AG08396 (cell line): Measurements from ENCODE around the gene UBC.
"Not testable (repeated sequence)": the region's sequence is repeated elsewhere in the genome, so short reads cannot be mapped to it uniquely, and the experiment has no call there.

ENCODE experiments used
- DNase-seq: peaks from one replicate; pipeline ENCODE4 v3.0.0; 2012; ENCODE audit warnings: low spot score, mixed read lengths

Gene UBC

DNA sequence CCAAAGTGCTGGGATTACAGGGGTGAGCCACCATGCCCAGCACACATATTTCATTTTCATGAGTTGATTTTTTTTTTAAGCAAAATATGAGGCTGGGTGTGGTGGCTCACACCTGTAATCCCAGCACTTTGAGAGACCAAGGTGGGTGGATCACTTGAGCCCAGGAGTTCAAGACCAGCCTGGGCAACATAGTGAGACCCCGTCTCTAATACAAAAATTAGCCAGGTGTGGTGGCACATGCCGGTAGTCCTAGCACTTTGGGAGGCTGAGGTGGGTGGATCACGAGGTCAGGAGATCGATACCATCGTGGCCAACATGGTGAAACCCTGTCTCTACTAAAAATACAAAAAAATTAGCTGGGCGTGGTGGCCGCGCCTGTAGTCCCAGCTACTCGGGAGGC lies 17.1 kb upstream of the UBC start:
- not testable (repeated sequence) for DNase-seq

DNA sequence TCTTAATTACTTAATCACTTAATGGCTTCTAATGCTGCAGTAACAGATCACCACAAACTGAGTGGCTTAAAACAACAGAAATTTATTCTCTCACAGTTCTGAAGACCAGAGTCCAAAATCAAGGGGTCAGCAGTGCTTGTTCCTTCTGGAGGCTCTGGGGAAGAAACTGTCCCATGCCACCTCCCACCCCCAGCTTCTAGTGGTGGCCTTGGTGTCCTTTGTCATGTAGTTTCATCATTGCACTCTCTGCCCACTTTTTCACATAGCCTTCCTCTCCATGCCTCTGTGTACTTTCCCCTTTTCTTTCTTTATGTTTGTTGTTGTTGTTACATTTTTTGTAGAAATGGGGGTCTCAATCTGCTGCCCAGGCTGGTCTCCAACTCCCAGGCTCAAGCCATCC lies 16.1 kb upstream of the UBC start:
- DNase-seq, result no peak

DNA sequence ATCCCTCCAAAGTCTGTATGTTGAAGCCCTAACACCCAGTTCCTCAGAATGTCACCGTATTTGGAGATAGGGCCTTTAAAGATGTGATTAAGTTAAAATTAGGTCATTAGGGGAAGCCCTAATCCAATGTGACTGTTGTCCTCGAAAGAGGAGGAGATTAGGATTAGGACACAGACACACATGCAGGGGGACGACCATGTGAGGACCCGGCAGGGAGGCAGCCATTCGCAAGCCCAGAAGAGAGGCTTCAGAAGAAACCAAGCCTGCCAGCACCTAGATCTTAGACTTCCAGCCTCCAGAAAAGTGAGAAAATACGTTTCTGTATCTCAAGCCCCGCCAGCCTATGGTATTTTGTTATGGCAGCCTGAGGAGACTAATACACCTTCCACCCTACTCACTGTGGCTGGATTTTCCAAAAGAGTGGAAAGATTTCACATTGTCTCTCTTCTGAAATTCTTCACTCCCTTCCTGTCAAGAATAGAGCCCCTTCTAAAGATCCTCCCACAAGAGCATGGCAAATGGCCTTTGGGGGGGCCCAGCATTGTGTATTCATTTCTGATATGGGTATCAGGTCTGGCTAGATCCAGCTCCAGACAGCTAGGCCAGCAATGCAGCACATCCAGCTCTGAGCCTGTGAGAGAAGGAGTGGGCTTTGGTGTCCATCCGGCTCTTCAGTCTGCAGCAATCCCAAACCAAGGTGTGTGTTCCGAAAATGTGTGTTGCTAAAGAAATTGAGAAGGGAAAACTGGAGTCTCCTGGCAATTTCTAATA lies 15.4 kb upstream of the UBC start:
- DNase-seq, result no peak

DNA sequence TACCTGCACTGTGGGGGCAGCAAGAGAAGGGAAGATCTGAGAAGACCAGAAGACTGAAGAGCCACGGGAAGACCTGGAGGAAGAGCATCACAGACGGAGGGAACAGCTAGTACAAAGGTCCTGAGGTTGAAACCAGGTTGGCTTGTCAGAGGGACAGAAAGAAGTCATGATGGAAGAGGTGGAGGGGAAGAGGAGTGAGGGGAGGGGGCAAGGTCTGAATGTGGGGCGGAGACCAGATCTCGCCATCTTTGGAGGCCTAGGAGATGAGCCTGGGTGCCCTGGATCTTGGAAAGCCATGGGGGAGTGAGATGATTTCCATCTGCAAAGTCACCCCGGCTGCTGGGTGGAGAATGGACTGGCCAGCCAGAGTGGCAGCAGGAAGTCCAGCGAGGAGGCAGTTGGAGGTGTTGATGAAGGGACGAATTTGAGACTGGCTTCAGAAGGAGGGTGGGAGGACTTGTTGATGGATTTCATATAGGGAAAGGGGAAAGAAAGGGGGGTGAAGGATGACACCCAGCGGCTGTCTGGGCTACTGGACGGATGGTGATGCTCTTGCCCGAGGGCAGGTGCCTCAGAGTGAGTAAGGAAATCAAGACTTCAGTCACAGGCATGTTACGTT lies 14.6 kb upstream of the UBC start:
- DNase-seq, result no peak

DNA sequence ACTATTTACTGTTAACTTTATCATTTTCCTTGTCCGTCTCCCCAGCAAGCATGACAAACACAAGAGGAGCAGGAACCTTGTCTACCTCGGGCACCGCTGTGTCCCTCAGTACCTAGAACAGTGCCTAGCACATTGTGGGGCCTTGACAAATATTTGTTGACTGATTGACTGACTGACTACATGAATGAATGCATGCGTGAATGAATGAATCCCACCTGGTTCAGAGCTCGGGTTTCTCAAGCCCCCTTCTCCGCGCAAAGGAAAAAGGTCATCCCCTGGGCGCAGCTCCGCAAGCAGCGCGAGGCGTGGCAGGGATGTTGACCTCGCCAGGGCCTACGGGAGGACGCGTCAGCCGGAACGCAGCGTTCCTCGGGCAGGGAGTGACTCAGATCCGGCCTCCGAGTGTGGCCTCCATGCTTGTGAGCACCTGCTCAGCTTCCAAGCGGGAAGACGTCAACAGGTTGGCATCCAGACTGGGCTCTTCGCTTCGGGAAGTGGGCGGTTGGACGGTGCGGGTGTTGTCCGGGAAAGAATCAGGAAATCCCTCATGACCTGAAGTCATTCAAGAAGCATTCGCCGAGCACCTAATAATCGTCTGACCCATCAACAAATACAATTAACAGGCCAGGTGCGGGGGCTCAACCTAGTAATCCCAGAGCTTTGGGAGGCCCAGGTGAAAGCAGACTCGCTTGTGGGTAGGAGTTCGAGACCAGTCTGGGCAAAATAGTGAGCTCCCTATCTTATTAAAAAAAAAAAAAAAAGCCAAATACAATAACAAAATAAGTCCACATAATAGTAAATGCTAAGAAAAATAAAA lies 13.9 kb upstream of the UBC start:
- DNase-seq, result peak; percentile 56

DNA sequence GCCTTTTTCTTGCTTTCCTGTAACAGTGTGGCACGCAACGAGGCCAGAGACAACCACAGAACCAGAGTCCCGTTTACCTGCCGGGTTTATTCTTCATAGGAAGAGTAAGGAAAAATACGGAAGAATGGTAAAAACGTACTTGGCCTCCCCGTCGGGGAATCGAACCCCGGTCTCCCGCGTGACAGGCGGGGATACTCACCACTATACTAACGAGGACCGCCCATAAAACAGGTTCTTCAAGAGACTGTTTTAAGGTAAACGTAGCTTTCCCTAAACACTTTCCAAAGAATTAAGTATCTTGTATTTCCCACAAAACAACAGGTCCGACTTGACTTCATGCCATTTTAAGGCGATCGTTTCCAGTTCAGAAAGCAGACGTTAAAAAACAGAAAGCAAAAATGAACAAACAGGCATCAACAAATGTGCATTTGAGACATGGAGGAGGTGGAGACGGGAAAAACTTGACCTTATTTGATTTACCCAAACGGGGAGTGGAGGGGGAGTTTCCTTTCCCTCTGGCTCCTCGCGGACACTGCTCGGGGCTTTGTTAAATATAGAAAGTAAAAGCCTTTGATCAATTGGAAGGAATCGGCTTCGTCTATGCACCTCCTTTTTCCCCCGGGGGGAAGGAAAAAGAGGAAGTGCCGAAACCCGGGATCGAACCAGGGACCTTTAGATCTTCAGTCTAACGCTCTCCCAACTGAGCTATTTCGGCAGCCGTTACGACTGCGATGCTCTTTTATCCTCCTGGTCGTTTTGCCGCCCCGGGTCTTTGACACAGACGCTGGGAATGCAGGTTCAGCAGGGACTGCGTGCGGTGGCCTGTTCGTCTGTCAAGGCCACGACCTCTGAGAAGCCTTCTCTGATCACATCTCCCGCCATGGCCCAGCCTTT lies 13.0 kb upstream of the UBC start:
- peak; percentile 81 for DNase-seq

DNA sequence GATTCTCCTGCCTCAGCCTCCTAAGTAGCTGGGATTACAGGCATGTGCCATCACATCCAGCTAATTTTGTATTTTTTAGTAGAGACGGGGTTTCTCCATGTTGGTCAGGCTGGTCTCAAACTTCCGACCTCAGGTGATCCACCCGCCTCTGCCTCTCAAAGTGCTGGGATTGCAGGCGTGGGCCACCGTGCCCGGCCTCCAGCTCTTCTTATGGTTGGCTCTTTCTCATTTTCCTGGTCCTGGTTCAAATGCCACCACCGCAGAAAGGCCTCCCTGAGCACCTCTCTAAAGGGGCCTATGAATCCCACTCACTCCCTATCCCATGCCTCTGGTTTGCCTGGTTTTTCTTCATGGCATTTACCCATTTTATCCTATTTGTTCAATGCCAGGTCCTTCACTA lies 11.3 kb upstream of the UBC start:
- not testable (repeated sequence) for DNase-seq

DNA sequence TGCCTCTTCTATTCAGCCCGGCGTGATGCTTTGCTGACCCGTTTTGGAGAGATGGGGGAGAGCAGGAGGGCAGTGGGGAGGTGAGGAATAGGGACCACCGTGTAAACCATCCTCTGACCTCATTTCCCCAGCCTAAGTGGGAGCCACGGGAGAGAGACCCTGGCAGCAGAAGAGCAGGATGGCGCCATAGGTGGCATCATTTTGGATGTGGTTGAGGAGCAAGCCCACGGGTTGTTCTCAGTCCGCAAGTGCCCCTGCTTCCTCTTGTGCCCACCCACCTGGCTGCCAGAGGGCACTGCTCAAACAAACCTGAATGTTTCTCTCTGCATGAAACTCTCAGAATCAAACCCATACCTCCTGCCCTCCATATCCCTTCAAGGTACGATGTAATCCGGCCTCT lies 10.7 kb upstream of the UBC start:
- DNase-seq, result no peak

DNA sequence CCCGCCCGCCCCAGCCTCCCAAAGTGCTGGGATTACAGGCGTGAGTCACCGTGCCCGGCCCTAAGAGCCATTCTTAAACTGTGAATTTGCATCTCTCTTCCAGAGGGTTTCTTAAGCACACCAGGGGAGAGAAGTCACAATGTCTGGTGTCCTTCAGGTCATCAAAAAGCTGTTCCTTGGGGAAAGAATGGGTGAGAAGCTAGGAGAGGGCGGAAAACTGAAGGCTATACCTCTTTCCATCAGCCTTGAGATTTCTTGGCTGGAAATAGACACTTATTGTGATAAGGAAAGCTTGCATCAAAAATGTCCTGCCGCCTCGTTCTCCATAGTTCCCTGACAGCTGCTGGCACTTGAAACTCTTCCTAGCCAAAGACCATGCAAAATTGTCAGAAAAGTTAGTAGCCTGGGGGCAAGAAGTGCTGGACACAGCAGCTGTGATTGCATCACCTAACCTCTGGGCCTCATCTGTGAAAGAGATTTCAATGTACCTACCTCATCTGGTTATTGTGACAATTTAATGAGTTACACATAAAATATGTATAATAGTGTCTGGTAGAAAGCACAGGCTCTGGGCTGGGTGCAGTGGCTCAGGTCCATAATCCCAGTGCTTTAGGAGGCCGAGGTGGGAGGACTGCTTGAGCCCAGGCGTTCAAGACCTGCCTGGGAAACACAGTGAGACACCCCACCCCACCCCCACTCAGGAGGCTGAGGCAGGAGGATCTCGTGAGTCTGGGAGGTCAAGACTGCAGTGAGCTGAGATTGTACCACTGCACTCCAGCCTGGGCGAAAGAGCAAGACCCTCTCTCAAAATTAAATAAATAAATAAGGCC lies 9.7 kb upstream of the UBC start:
- no peak for DNase-seq

DNA sequence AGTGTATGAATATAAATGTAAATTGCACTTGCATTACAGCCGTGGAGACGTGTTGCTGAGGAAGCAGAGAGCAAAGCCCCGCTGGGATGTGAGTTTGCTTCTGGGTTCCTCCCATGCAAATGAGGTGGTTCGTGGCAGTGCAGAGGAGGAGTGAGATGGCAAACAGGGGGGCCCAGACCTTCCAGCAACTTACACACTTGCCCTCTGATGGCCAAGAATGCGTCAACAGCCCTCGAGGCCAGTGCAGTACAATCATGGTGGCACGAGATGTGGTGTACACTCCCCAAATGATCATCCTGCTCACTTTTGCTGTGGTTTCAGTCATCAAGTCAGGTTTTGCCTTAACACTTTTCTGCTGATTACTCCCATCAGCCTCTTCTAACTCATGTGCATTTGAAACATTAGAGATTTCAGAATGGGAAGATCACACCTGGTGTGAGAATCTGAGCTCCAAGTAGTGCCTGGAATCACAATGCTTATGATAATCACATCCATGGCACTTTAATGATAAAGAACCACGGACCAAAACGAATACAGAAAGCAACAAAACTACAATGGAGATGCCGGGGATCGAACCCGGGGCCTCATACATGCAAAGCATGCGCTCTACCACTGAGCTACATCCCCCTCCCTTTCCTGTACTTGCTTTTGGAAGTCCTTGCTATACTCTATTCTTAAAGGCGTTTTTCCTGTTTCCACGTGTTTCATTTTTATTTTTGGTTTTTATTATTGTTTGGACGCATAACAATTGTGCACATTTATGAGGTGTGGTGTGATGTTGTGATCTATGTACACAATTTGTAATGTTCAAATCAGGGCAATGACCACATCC lies 7.0 kb upstream of the UBC start:
- peak; percentile 28 for DNase-seq

DNA sequence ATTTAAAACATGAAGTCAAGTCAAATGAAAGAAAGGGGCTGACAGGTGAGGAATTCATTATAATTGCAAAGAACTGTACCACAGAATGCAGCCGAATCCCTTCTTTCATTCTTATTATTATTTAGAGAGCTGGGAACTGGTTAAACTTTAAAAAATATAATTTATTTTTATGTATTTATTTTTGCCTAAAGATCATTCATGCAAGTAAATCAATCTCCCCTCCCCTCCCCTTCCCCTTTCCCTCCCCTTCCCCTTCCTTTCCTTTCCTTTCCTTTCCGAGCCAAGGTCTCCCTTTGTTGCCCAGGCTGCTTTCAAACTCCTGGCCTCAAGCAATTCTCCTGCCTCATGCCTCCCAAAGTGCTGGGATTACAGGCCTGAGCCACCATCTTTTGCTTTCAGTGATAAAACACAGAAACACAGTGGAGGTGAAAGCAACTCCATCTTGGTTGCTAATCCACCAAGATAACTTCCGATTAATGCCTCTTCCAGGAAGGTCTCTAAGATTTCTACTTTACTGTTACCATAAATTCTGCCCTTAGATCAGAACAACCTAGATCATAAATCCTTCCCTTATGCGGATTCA lies 6.0 kb upstream of the UBC start:
- DNase-seq, result no peak

DNA sequence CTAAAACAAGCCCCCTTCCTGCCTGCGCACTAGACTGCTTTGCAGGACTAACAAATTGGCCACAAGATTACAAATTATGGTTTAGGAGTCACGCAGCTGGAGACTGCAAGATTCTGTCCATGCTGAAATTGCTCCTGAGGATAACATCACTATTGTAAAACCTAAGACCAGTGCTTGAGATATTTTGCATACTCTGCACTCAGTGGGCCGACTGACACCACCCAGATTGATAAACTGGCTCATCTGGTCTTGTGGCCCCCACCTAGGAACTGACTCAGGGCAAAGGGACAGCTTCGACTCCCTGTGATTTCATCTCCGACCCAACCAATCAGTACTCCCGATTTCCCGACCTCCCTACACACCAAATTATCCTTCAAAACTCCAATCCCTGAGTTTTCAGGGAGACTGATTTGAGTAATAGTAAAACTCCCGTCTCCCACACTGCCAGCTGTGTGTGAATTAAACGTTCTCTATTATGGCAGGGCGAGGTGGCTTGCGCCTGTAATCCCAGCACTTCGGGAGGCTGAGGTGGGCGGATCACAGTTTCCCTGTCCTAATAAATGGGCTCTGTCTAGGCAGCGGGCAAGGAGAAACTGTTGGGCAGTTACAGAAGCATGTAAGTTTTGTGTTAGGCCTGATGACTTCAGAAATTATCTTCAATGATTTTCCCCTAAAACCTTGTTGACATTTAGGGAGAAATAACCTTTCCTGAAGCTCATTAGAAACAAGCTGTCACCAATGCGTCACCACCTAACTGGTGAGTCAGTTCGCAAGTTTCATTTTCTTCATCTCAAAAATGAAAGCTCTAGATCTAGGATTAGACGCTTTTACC lies 5.3 kb upstream of the UBC start:
- DNase-seq, result no peak

DNA sequence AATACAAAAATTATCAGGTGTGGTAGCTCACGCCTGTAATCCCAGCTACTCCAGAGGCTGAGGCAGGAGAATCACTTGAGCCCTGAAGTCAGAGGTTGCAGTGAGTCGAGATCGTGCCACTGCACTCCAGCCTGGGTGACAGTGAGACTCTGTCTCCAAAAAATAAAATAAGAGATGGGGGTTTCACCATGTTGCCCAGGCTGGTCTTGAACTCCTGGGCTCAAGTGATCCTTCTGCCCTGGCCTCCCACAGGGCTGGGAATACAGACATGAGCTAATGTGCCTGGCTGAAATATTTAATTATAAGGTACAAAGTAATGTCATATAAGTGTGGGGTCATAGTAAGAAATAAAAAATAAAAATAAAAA lies 4.2 kb upstream of the UBC start:
- not testable (repeated sequence) for DNase-seq

DNA sequence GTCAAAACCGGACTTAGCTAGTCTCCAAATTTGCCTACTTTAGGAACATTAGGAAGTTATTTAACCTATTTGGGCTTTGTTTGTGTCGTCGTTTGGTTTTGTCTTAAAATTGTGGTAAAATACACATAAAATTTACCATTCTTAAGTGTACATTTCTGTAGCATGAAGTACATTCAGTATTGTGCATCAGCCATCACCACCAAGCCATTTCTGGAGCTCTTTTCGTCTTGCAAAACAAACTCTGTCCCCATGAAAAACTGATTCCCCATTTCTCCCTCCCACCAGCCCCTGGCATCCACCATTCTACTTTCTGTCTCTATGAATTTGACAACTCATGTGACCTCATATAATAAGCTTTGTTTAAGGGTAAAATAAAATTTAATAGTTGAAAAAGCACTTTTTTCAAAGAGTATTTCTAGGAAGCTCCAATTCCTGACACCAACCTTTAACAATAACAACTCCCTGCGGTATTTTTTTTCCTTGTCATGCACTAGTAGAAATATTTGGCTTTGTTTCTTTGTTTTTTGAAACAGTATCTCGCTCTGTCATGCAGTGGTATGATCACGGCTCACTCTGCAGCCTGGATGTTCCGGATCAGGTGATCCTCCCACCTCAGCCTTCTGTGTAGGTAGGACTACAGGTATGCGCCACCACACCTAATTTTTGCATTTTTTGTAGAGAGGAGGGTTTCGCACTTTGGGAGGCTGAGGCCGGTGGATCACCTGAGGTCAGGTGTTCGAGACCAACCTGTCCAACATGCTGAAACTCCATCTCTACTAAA lies 3.6 kb upstream of the UBC start:
- DNase-seq, result no peak

DNA sequence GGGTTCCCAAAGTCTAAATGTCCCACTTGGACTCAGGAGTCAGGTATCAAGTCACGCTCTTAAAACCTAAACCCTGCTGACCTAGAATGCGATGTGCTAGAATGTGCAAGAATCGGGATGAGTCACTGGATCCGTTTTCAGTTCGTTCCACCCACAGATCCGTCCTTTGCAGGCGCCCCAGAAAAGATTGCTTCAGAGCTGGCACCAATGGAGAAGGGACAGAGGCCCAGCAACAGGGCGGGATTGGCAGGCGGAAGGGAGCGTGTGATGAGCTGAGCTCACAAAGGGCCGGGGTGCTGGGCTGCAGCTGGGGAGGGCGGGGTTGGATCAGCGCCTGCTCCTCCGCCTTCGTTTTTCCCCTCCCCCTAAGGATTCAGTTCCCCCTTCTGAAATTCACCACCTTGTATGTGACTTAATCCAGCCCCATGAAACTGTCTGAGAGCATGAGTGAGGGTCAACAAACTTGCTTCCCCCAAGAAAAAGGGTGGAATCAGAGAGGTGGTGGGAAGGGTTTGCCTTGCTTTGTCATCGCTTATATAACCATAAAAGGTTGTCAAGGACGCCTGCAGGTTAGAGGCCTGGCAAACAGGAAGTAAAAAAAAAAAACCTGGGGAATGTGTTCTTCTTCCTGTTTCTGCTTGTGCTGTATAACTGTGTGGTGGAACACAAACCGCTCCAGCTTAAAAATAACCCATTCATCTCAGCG lies 2.8 kb upstream of the UBC start:
- peak; percentile 85 for DNase-seq

DNA sequence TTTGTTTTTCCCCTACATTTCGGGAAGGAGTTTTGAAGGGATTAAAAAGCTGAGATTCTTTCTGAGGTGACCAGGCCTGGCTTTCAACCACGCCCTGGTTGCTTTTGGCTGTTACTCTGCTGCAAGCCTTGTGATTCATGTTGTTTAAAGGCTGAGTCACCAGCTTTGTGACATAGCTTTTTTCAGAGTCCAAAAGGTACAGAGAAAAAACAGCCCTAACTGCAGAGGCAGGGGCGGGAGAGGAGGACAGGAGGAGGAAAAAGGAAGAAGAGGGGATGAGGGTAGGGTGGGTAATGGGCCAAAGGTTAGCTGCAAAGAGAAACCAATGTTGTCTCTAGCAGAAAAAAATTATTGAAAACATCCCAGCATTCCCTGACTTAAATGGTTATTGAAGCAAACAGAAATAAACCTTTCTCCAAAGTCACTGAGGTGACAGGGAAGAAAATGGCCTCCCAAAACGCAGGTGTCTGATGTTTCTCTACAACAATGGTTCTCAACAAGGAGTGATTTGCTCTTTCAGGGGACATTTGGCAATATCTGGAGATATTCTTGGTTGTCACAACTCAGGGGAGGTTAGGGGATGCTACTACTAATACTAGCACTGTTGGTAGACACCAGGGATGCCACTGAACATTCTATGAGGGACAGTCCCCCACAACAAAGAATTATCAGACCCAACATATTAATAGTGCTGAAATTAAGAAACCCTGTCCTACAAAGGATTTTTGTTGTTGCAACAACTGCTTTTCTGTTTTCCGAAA lies 2.1 kb upstream of the UBC start:
- DNase-seq, result peak; percentile 54
